Neural crest cell (in vitro differentiated cells): ENCODE data around the gene RIMBP2. TPM values are rescaled to one million over a fixed set of nuclear protein-coding genes. Genes with fewer than 3 reads are reported as not detected.

Experiments
- DNase-seq: peaks from one replicate; pipeline ENCODE4 v3.0.0; 2021; ENCODE audit warnings: low read depth, mixed read lengths, low spot score
- H3K27ac Mint-ChIP-seq: one replicate; pipeline ENCODE4 v1.8.0; 2021; ENCODE audit warnings: mild to moderate bottlenecking, mixed read lengths; ENCODE audit not compliant: unreplicated experiment
- H3K27me3 Mint-ChIP-seq: 2 replicates; pipeline ENCODE4 v1.8.0; 2021; ENCODE audit warnings: low read depth, mild to moderate bottlenecking, mixed read lengths
- H3K36me3 Mint-ChIP-seq: 2 replicates; pipeline ENCODE4 v1.8.0; 2021; ENCODE audit warnings: low read depth, mild to moderate bottlenecking, mixed read lengths
- H3K4me1 Mint-ChIP-seq: 2 replicates; pipeline ENCODE4 v1.8.0; 2021; ENCODE audit warnings: mixed read lengths
- H3K4me3 Mint-ChIP-seq: one replicate; pipeline ENCODE4 v1.8.0; 2021; ENCODE audit warnings: mild to moderate bottlenecking, mixed read lengths
- H3K9me3 Mint-ChIP-seq: 2 replicates; pipeline ENCODE4 v1.8.0; 2021; ENCODE audit warnings: mixed read lengths
- CTCF ChIP-seq: fragments of 200-600 bp; sonication (generic); conservative IDR thresholded peaks from 2 replicates; pipeline ENCODE4 v1.5.0; 2021; ENCODE audit warnings: antibody characterized with exemption, mild to moderate bottlenecking
- total RNA-seq: library from RNA; stranded (reverse); gene quantifications from 2 replicates; pipeline ENCODE4 v1.2.1, GENCODE V29; 2021

RIMBP2 gene
- total RNA-seq, 1 donor from 2014 or later: 5.9 TPM

GRCh38 chr12:130486146-130486435 lies 230.0 kb downstream of the RIMBP2 start:
- Mint-ChIP-seq H3K4me1 (peaks cover 6% of the 10 kb centered on the region), H3K27ac (peak overlapping the region; percentile 89), H3K4me3 (no peak overlapping the region), H3K9me3 (no peaks in the 10 kb centered on the region), H3K36me3 (no peaks in the 10 kb centered on the region), H3K27me3 (peaks cover 22% of the 10 kb centered on the region)
- no peak for DNase-seq
- no peak for TF ChIP-seq CTCF

GRCh38 chr12:130485291-130486145 lies 230.6 kb downstream of the RIMBP2 start:
- Mint-ChIP-seq H3K9me3 (no peaks in the 10 kb centered on the region), H3K36me3 (no peaks in the 10 kb centered on the region), H3K4me3 (no peak overlapping the region), H3K27ac (peak overlapping the region; percentile 89), H3K27me3 (peaks cover 22% of the 10 kb centered on the region), H3K4me1 (peaks cover 6% of the 10 kb centered on the region)
- DNase-seq: no peak
- TF ChIP-seq CTCF: no peak

GRCh38 chr12:130484221-130484620 lies 231.9 kb downstream of the RIMBP2 start:
- Mint-ChIP-seq H3K27ac (no peak overlapping the region), H3K4me1 (peaks cover 6% of the 10 kb centered on the region), H3K27me3 (peaks cover 17% of the 10 kb centered on the region), H3K4me3 (no peak overlapping the region), H3K36me3 (no peaks in the 10 kb centered on the region), H3K9me3 (no peaks in the 10 kb centered on the region)
- TF ChIP-seq CTCF: no peak
- no peak for DNase-seq

DNA sequence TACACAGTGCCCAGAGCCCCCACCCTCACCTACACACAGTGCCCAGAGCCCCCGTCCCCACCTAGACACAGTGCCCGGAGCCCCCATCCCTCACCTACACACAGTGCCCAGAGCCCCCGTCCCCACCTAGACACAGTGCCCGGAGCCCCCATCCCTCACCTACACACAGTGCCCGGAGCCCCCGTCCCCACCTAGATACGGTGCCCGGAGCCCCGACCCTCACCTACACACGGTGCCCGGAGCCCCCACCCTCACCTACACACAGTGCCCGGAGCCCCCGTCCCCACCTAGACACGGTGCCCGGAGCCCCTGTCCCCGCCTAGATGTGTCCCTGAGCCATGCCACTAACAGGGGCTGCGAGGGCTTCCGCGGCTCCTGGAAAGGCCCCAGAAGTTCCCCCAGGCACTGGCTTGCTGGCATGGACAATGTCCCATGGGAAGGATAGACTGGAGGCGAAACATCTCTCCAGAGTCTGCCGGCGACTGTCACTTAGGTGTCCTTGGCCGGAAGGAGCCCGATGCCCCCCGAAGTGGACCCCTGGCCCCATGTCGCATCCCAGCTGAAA lies 232.4 kb downstream of the RIMBP2 start:
- H3K4me1 Mint-ChIP-seq: peaks cover 6% of the 10 kb centered on the region
- H3K36me3 Mint-ChIP-seq: no peaks in the 10 kb centered on the region
- no peaks in the 10 kb centered on the region for H3K9me3 Mint-ChIP-seq
- no peak for DNase-seq
- H3K27me3 Mint-ChIP-seq: peaks cover 17% of the 10 kb centered on the region
- H3K4me3 Mint-ChIP-seq: no peak overlapping the region
- TF ChIP-seq CTCF: no peak
- no peak overlapping the region for H3K27ac Mint-ChIP-seq

GRCh38 chr12:130482448-130482847 lies 233.7 kb downstream of the RIMBP2 start:
- Mint-ChIP-seq H3K27ac (no peak overlapping the region), H3K9me3 (no peaks in the 10 kb centered on the region), H3K36me3 (no peaks in the 10 kb centered on the region), H3K4me3 (no peak overlapping the region), H3K4me1 (peaks cover 6% of the 10 kb centered on the region), H3K27me3 (peaks cover 18% of the 10 kb centered on the region)
- TF ChIP-seq CTCF: no peak
- no peak for DNase-seq
